Fibroblast of skin of right biceps (primary cell): ENCODE results near the gene IFT88.

Experiments
- DNase-seq: peaks from one replicate; pipeline ENCODE4 v3.0.0-alpha.2; 2013

The IFT88 gene

GRCh38 chr13:20567881-20568528 lies 1.0 kb downstream of the IFT88 start:
- no peak for DNase-seq

DNA sequence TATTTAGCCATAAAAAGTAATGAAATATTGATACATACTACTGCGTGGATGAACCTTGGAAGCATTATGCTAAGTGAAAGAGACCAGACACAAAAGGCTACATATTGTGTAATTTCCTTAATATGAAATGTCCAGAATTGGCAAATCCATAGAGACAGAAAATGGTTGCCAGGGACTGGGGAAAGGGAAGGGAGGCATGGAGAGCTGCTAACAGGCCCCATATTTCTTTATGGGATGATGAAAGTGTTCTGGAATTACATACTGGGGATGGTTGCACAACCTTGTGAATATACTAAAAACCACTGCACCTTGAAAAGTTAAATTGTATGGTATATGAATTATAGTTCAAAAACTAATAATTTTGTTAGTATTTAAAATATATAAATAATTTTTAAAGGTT lies 3.6 kb downstream of the IFT88 start:
- peak; percentile 46 for DNase-seq

- no peak for DNase-seq
These were observed 4.7 kb downstream of the IFT88 start for GRCh38 chr13:20571676-20572075.

GRCh38 chr13:20573186-20573585 lies 6.2 kb downstream of the IFT88 start:
- DNase-seq: no peak

DNA sequence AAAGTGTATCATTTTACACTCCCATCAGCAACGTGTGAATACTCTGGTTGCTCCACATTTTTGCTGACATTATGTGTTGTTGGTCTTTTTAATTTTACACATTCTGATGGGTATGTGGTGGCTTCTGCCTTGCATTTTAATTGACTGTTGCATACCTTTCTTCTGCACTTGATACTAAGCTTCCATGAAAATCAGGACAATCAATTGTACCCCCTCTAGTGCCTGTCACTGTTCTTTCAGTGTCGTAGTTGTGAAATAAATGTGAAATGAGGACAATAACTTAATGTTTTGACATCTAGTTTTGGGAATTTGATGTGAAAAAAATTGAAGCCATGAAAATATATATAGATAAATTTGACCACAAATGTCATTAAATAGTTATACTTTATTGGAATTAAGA lies 6.7 kb downstream of the IFT88 start:
- DNase-seq: no peak

DNA sequence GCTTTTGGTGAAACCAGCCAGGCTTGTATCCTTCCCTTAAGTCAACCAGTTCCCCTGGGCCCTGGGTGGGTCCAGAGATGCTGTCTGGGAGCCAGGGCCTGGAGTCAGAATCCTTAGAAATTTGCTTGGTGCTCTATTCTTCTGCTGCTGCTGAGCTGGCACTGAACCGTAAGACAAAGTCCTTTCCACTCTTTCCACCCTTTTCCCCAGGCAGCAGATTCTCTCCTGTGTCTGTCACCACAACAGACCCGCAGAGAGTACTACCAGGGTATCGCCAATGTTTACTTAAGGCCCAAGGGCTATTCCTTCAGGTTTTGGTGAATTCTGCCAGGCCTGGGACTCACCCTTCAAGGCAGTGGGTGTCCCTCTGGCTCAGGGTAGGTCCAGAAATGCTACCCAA lies 12.2 kb downstream of the IFT88 start:
- DNase-seq: no peak

- DNase-seq: no peak
These were observed 13.3 kb downstream of the IFT88 start for GRCh38 chr13:20580257-20580656.

DNA sequence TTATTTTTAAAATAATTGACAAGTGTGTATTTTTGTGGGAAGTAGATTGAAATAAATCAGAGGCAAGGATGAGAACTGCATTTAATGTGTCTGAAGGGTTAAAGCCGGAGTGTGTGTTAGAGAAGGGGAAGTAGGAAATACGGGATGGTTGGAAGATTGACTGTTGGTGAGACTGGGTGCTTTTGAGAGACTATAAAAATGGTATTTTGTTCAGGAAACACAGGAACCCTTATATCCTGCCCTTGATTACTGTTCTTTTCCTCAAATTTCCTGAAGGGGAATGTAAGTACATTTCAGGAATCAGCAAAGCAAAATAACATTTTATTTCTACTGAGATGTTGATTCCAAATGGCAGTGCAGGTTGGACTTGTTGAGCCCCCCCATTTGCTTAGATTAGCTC lies 15.1 kb downstream of the IFT88 start:
- no peak for DNase-seq

DNA sequence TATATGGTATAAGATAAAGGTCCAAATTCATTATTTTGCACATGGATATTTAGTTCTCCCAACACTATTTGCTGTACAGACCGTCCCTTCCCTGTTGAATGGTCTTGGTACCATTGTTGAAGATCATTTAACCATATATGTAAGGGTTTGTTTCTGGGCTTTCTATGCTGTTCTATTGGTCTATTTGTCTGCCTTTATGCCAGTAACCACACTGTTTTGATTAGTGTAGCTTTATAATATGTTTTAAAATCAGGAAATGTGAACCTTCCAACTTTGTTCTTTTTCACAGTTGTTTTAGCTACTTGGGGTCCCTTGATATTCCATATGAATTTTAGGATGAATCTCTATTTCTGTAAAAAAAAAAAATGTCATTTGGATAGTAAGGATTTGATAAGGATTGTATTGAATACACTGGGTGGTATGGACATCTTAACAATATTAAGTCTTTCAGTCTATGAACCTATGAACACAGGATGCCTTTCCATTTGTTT lies 16.9 kb downstream of the IFT88 start:
- no peak for DNase-seq

GRCh38 chr13:20585371-20585770 lies 18.4 kb downstream of the IFT88 start:
- no peak for DNase-seq

- DNase-seq: no peak
These were observed 21.7 kb downstream of the IFT88 start for GRCh38 chr13:20588529-20589110.

DNA sequence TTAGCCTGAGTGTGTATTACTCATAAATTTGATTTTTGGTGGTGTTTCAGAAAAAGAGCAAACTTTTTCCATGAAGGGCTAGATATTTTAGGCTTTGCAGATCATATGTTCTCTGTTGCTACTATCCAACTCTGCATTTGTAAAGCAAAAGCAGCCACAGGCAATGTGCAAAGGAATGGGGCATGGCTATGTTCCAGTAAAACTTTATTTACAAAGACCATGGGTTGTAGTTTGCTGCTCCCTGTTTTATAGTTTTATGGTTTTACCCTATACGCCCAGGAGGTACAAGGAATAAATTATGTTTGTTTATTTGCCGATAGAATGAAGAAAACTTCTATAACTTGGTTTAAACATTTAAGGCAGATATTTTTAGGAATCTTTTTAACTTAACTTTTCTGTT lies 23.6 kb downstream of the IFT88 start:
- DNase-seq: no peak

DNA sequence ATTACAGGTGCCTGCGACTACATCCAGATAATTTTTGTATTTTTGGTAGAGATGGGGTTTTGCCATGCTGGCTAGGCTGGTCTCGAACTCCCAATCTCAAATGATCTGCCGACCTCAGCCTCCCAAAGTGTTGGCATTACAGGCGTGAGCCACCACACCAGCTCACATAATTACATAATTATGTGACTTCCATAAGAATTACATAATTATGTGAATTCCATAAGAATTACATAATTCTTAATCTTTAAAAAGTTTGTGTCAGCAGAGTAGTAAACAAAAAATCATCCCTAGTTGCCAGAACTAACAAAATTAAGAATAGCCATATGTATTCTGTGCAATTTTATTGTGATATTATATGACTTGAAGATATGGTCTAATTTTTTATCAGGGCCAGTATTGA lies 25.6 kb downstream of the IFT88 start:
- DNase-seq: no peak

DNA sequence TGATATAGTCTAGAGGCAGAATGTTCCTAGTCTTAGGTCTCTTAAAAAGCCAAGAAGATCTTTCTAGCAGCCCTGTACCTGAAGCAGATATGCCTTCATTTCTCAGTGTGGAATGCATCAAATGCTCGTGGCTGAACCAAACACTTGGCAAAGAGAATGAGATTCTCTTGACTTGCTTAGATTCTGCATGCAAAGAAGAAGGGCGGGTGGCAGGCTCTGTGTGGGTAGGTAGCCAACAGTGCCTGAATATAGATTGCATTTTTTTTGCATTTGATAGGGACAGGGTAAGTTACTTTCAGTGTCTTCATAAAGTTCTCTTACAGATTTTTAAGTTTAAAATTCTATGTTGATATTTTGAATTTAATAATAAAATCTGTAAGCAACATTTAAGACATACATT lies 27.3 kb downstream of the IFT88 start:
- no peak for DNase-seq

GRCh38 chr13:20607015-20607414 lies 40.1 kb downstream of the IFT88 start:
- no peak for DNase-seq

GRCh38 chr13:20608438-20609020 lies 41.6 kb downstream of the IFT88 start:
- DNase-seq: no peak

DNA sequence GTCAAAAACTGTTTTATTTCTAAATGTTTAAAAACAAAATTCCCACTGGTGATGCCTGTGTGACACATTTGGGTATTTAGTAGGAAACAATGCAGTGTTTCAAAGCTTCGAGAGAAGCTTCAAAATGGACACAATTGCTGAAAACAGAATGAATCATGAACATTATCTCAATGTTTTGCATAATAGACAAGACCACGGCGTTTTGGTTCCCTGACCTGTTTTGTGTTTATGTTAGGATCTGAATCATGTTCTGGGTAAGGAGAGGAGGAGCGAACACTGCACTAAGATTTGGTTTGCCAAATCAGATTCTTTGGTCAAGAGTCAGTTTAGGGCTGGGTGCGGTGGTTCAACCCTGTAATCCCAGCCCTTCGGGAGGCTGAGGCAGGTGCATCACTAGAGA lies 42.2 kb downstream of the IFT88 start:
- peak; percentile 19 for DNase-seq

DNA sequence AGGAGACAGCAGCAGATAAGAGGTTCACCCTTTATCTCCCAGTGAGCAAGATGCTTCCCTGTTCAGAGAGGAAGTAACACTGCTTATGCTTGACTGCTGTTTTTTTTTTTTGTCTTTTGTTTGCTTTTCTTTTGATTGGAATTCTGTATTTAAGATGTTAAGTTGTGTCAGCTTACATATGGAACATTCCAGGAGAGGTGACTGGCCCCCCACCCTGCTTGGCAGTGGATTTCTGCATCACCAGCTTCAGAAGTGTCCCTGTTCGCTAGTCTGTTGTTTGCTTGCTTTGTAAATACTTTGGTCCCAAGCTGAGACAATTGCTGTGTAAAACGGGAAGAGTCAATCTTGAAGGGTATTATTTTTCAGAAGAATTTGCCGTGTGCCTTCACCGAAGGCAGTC lies 43.0 kb downstream of the IFT88 start:
- DNase-seq: no peak

DNA sequence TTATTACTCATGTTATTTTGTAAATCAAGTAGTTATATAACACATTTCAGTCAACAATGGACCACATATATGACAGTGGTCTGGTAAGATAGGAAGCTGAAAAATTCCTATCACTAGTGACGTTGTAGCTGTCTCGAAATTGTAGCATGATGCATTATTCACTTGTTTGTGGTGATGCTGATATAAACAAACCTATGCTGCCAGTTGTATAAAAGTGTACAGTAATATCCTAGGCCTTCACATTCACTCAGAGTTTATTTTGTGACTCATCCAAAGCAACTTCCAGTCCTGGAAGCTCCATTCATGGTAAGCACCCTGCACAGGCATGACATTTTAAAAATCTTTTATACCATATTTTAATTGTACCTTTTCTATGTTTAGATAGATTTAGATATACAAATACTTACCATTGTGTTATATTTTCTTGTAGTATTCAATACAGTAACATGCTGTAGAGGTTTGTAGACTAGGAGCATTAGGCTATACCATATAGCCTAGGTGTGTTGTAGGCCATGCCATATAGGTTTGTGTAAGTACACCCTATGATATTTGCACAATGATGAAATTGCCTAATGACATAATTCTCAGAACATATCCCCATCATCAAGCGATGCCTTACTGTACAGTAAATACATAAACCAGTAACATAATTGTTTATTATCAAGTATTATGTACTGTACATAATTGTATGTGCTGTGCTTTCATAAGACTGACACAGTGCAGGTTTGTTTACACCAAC lies 49.3 kb downstream of the IFT88 start:
- peak; percentile 75 for DNase-seq

DNA sequence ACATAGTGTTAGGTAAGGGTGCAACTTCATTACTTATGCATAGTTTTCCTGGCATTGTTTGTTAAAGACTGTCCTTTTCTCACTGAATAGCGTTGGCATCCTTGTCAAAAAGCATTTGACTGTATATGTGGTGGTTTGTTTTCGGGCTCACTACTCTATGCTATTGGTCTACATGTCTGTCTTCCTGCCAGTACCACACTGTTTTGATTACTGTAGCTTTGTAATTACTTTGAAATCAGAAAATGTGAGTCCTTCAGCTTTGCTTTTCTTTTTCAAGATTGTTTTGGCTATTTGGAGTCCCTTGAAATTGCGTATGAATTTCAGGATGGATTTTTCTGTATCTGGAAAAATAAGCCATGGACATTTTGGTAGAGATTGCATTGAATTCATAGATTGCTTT lies 56.0 kb downstream of the IFT88 start:
- DNase-seq: no peak

DNA sequence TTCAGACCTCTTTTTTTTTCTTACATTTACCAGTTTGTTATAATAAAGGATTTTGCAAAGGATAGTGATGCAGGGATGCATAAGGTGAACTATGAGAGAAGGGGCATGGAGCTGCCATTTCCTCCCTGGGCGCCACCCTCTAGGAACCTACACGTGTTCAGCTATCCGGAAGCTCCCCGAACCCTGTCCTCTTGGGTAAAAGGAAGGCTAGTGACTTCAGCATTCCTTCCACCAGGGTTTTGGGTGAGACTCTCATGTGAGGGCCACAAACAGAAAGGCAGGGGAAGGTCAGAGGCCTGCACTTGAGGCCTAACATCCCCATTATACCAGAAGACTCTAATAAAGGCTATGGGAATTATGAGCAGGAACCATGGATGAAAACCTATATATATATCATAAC lies 57.3 kb downstream of the IFT88 start:
- no peak for DNase-seq

DNA sequence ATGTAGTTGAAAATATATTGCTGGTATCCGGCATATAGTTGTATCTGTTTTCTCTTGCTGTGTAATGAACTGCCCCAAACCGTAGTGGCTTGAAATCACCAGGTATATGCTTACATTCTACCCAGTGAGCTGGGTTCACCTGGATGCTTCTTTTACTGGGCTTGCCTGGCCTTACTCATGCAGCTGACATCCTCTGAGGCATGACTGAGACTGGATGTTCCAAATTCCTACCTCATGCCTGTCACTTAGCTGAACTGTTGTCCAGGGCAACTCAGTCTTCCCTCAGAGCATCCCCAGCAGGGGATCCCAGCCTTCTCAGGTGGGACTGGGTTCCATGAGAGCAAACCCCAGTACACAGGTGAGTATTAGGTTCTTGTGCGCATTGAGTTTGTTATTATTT lies 66.8 kb downstream of the IFT88 start:
- DNase-seq: no peak

GRCh38 chr13:20636079-20636478 lies 69.1 kb downstream of the IFT88 start:
- no peak for DNase-seq

GRCh38 chr13:20637811-20638210 lies 70.9 kb downstream of the IFT88 start:
- DNase-seq: no peak
